ENCODE measurements around the gene SUGP2. TPM values are rescaled to one million over a fixed set of nuclear protein-coding genes. Genes with fewer than 3 reads are reported as not detected.

SUGP2 gene
- polyA plus RNA-seq, 1 donor from 2014 or later, result 204 TPM

GRCh38 chr19:19050731-19051130 lies 17.4 kb upstream of the SUGP2 start:
- TF ChIP-seq REST (IDR thresholded peaks at IDR 0.05; ENCODE audit: borderline replicate concordance), result no peak
- TF ChIP-seq SMC3 (conservative IDR thresholded peaks at IDR 0.05; ENCODE audit: poor library complexity), result no peak
- TF ChIP-seq MXI1 (conservative IDR thresholded peaks at IDR 0.05; ENCODE audit: poor library complexity, severe bottlenecking), result no peak
- no peak for TF ChIP-seq EP300 (conservative IDR thresholded peaks at IDR 0.05; ENCODE audit: poor library complexity, severe bottlenecking)
- Histone ChIP-seq H3K27me3 (ENCODE audit: insufficient read depth, low read depth, low read length) (no peaks in the 10 kb centered on the region), H3K9me2 (ENCODE audit: insufficient read depth, low read length) (no peaks in the 10 kb centered on the region), H3K9me3 (ENCODE audit: low read length) (no peaks in the 10 kb centered on the region), H2AFZ (ENCODE audit: low read depth, low read length) (no peak overlapping the region), H4K20me1 (ENCODE audit: insufficient read depth) (no peaks in the 10 kb centered on the region), H3K4me2 (ENCODE audit: low read length) (no peak overlapping the region), H3K36me3 (ENCODE audit: insufficient read depth, low read length) (no peaks in the 10 kb centered on the region), H3K27ac (ENCODE audit: low read length) (no peak overlapping the region), H3F3A (ENCODE audit: insufficient read depth, low read length, poor library complexity, severe bottlenecking) (no peaks in the 10 kb centered on the region), H3K4me3 (ENCODE audit: low read length) (no peak overlapping the region), H3K79me2 (replicated peaks; ENCODE audit: insufficient read depth, low read length) (no peaks in the 10 kb centered on the region), H3K9ac (ENCODE audit: low read length) (no peak overlapping the region)

DNA sequence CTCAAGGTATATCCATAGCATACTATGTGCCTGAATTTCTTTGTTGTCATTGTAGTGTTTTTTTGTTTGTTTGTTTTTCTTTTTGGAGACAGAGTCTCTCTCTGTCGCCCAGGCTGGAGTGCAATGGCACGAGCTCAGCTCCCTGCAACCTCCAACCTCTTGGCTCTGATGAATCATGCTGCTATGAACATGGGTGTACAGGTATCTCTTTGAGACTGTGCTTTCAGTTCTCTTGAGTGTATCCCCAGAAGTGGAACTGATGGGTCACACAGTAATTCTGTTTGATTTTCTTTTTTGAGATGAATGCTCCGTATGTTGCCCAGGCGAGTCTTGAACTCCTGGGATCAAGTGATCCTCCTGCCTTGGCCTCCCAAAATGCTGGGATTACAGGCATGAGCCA lies 16.8 kb upstream of the SUGP2 start:
- no peak overlapping the region for H2AFZ ChIP-seq (ENCODE audit: low read depth, low read length)
- no peaks in the 10 kb centered on the region for H3K27me3 ChIP-seq (ENCODE audit: insufficient read depth, low read depth, low read length)
- no peaks in the 10 kb centered on the region for H3K9me2 ChIP-seq (ENCODE audit: insufficient read depth, low read length)
- TF ChIP-seq TAF1 (IDR thresholded peaks at IDR 0.05; ENCODE audit: low read depth), result no peak
- TF ChIP-seq EP300 (conservative IDR thresholded peaks at IDR 0.05; ENCODE audit: poor library complexity, severe bottlenecking), result no peak
- TF ChIP-seq, protein P1, sequence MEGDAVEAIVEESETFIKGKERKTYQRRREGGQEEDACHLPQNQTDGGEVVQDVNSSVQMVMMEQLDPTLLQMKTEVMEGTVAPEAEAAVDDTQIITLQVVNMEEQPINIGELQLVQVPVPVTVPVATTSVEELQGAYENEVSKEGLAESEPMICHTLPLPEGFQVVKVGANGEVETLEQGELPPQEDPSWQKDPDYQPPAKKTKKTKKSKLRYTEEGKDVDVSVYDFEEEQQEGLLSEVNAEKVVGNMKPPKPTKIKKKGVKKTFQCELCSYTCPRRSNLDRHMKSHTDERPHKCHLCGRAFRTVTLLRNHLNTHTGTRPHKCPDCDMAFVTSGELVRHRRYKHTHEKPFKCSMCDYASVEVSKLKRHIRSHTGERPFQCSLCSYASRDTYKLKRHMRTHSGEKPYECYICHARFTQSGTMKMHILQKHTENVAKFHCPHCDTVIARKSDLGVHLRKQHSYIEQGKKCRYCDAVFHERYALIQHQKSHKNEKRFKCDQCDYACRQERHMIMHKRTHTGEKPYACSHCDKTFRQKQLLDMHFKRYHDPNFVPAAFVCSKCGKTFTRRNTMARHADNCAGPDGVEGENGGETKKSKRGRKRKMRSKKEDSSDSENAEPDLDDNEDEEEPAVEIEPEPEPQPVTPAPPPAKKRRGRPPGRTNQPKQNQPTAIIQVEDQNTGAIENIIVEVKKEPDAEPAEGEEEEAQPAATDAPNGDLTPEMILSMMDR (IDR thresholded peaks at IDR 0.05; ENCODE audit: poor library complexity, severe bottlenecking), result no peak
- no peak for TF ChIP-seq EZH2 (IDR thresholded peaks at IDR 0.05; ENCODE audit: borderline replicate concordance, insufficient read depth, low read length, poor library complexity, severe bottlenecking)
- TF ChIP-seq MXI1 (conservative IDR thresholded peaks at IDR 0.05; ENCODE audit: poor library complexity, severe bottlenecking), result no peak
- TF ChIP-seq POLR2AphosphoS5 (IDR thresholded peaks at IDR 0.05), result no peak
- TF ChIP-seq SMC3 (conservative IDR thresholded peaks at IDR 0.05; ENCODE audit: poor library complexity), result no peak
- TF ChIP-seq REST (IDR thresholded peaks at IDR 0.05; ENCODE audit: borderline replicate concordance), result no peak
- no peak for TF ChIP-seq RAD21 (conservative IDR thresholded peaks at IDR 0.05)
- H3K4me3 ChIP-seq (ENCODE audit: low read length), result no peak overlapping the region
- no peak overlapping the region for H3K9ac ChIP-seq (ENCODE audit: low read length)
- no peak overlapping the region for H3K27ac ChIP-seq (ENCODE audit: low read length)
- no peaks in the 10 kb centered on the region for H3K36me3 ChIP-seq (ENCODE audit: insufficient read depth, low read length)
- H3K79me2 ChIP-seq (replicated peaks; ENCODE audit: insufficient read depth, low read length), result no peaks in the 10 kb centered on the region
- no peaks in the 10 kb centered on the region for H4K20me1 ChIP-seq (ENCODE audit: insufficient read depth)
- no peaks in the 10 kb centered on the region for H3F3A ChIP-seq (ENCODE audit: insufficient read depth, low read length, poor library complexity, severe bottlenecking)
- H3K9me3 ChIP-seq (ENCODE audit: low read length), result no peaks in the 10 kb centered on the region
- no peak overlapping the region for H3K4me2 ChIP-seq (ENCODE audit: low read length)

Measured in neural cell (in vitro differentiated cells).